Tibial nerve (tissue), 4 donors: ENCODE measurements around the gene HDX. TPM values are rescaled to one million over a fixed set of nuclear protein-coding genes. Genes with fewer than 3 reads are reported as not detected.

Source experiments
- DNase-seq, 2 donors: peaks; one replicate each; pipeline ENCODE4 v3.0.0-alpha.2; 2019; ENCODE audit warnings: low spot score in 2 of 2
- H3K27ac ChIP-seq, 4 donors: fragments of 200-600 bp; sonication (generic) in 3 of 4; one replicate each; pipeline ENCODE4 v1.5.1; 2017 to 2019; ENCODE audit warnings: mild to moderate bottlenecking in 1 of 4
- H3K27me3 ChIP-seq, 2 donors: fragments of 200-600 bp; sonication (generic) in 1 of 2; one replicate each; pipeline versions ENCODE4 v1.5.1 to v1.6.0; 2017 to 2019
- H3K36me3 ChIP-seq, 3 donors: fragments of 200-600 bp; sonication (generic); one replicate each; pipeline ENCODE4 v1.5.1; 2018 to 2019
- H3K4me1 ChIP-seq, 4 donors: fragments of 200-600 bp; sonication (generic) in 3 of 4; one replicate each; pipeline ENCODE4 v1.5.1; 2017 to 2019
- H3K4me3 ChIP-seq, 4 donors: fragments of 200-600 bp; sonication (generic) in 3 of 4; one replicate each; pipeline ENCODE4 v1.5.1; 2017 to 2019; ENCODE audit warnings: mild to moderate bottlenecking in 1 of 4, moderate library complexity in 1 of 4
- H3K9me3 ChIP-seq, 4 donors: fragments of 200-600 bp; sonication (generic) in 3 of 4; one replicate each; pipeline ENCODE4 v1.5.1; 2017 to 2019
- EP300 ChIP-seq, 2 donors: sonication (generic); formaldehyde crosslinking; IDR thresholded peaks; one replicate each; pipeline ENCODE4 v1.6.1; 2017; ENCODE audit warnings: antibody characterized with exemption in 2 of 2, mild to moderate bottlenecking in 1 of 2
- POLR2A ChIP-seq, 2 donors: fragments of 450-650 bp; IDR thresholded peaks; one replicate each; pipeline ENCODE4 v1.6.1; 2017; ENCODE audit warnings: antibody characterized with exemption in 2 of 2, mild to moderate bottlenecking in 2 of 2, moderate library complexity in 2 of 2
- WGBS, 2 donors: methylation state at CpG; one replicate each; pipeline ENCODE4 v1.1.5; 2018; 5-methylcytosine and 5-hydroxymethylcytosine counted together
- total RNA-seq, 4 donors: library from RNA; depleted of rRNA; stranded (reverse); fragments of >200 nt; gene quantifications; one replicate each; pipeline ENCODE4 v1.1.0, GENCODE V29; 2016
- TF ChIP-seq, protein P1 (sequence below), 5 experiments: fragments of 200-600 bp in 3 of 5; fragments of 450-650 bp in 2 of 5; sonication (generic) in 3 of 5; IDR thresholded peaks; one replicate each; pipeline ENCODE4 v1.5.1; 2016 to 2019; ENCODE audit warnings: antibody characterized with exemption in 5 of 5, mild to moderate bottlenecking in 3 of 5, moderate library complexity in 2 of 5

HDX gene
- total RNA-seq, 4 donors from 2014 or later, result 3.7 to 10.2 (median 8.1) TPM

DNA sequence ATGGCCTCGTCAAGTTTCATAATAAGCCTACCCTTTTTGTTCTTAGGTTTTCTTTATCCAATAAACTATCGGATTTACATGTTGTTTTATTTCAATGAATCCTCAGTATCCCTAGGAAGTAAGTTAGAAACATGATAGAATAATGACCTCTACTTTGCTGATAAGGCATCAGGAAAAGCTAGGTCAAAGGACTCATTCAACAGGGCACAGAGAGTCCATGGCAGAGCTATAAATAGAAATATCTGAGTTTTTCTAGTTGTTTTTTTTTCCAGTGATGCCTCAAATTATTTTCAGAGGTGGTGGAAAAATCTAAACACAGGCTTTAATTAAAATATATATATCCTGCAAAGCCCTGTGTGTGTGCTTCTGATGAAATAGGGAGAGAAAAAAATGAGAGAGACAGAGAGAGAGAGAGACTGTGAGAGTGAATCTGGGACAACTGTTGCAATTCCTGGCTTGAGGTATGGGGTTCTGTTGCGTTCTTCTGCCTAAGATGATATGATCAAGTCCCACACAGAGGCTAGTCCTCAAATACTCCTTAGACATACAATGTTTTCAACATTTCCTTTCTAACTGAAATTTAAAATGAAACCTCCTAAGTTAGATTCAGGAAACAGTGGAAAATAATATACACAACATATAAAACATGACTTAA lies 139.9 kb downstream of the HDX start:
- Histone ChIP-seq H3K4me3 (no peak overlapping the region), H3K4me1 (peaks cover 0 to 6% (median 0%) of the 10 kb centered on the region in 4 donors), H3K27me3 (no peaks in the 10 kb centered on the region), H3K27ac (no peak overlapping the region), H3K36me3 (no peaks in the 10 kb centered on the region), H3K9me3 (peaks cover 0 to 6% (median 0%) of the 10 kb centered on the region in 4 donors)
- no peak for DNase-seq
- TF ChIP-seq EP300 (IDR thresholded peaks at IDR 0.05), result no peak
- TF ChIP-seq, protein P1, sequence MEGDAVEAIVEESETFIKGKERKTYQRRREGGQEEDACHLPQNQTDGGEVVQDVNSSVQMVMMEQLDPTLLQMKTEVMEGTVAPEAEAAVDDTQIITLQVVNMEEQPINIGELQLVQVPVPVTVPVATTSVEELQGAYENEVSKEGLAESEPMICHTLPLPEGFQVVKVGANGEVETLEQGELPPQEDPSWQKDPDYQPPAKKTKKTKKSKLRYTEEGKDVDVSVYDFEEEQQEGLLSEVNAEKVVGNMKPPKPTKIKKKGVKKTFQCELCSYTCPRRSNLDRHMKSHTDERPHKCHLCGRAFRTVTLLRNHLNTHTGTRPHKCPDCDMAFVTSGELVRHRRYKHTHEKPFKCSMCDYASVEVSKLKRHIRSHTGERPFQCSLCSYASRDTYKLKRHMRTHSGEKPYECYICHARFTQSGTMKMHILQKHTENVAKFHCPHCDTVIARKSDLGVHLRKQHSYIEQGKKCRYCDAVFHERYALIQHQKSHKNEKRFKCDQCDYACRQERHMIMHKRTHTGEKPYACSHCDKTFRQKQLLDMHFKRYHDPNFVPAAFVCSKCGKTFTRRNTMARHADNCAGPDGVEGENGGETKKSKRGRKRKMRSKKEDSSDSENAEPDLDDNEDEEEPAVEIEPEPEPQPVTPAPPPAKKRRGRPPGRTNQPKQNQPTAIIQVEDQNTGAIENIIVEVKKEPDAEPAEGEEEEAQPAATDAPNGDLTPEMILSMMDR (IDR thresholded peaks at IDR 0.05), result no peak
- no peak for TF ChIP-seq POLR2A (IDR thresholded peaks at IDR 0.05)
- 68 to 75% methylated on average over 3 of the region's 3 CpGs for WGBS, 2 donors

DNA sequence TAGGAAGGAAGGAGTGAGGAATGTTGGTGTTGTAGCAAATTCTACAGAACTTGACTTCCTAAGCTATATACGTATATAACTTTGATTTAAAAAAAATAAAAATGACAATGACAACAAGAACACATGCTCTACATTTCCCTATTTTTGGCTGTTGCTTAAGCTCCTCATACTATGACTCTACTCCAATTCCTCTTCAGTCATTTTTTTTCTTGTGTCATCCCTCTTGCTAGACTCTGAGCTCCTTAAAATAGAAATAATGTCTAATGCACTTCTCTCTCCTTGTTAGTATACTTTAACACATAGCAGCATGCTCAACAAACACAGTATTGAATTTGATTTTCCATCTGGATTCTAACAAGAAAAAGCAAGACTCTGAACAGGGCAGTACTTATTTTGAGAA lies 144.0 kb downstream of the HDX start:
- Histone ChIP-seq H3K27me3 (no peaks in the 10 kb centered on the region), H3K4me3 (no peak overlapping the region), H3K9me3 (no peaks in the 10 kb centered on the region), H3K27ac (no peak overlapping the region), H3K36me3 (no peaks in the 10 kb centered on the region), H3K4me1 (peaks cover 0 to under 1% (median 0%) of the 10 kb centered on the region in 4 donors)
- DNase-seq, result no peak
- WGBS, 2 donors, result 45 to 80% methylated on average over 1 of the region's 1 CpG
- TF ChIP-seq POLR2A (IDR thresholded peaks at IDR 0.05), result no peak
- TF ChIP-seq EP300 (IDR thresholded peaks at IDR 0.05), result no peak
- TF ChIP-seq, protein P1 (IDR thresholded peaks at IDR 0.05), result no peak

DNA sequence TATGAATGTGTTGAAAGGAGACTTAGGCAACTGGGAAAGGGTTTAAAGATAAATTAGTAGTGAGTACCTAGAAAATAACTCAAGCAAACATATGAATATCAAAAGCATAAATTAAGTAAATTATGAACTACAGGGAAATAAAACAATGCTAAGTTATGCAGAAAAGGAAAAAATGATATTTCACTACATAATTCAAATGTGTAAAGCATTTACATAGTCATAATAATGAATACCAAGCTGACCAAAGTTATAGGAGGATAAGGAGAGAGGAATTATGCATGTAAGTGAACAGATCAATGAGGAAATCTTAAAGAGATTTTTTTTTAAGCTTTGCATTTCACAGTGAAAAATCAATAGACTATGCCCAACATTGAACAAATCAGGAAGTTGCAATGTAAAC lies 145.0 kb downstream of the HDX start:
- TF ChIP-seq, protein P1 (IDR thresholded peaks at IDR 0.05), result no peak
- no peak for TF ChIP-seq EP300 (IDR thresholded peaks at IDR 0.05)
- TF ChIP-seq POLR2A (IDR thresholded peaks at IDR 0.05), result no peak
- no peak for DNase-seq
- Histone ChIP-seq H3K27me3 (no peaks in the 10 kb centered on the region), H3K9me3 (no peaks in the 10 kb centered on the region), H3K4me1 (no peaks in the 10 kb centered on the region), H3K4me3 (no peak overlapping the region), H3K36me3 (no peaks in the 10 kb centered on the region), H3K27ac (no peak overlapping the region)

DNA sequence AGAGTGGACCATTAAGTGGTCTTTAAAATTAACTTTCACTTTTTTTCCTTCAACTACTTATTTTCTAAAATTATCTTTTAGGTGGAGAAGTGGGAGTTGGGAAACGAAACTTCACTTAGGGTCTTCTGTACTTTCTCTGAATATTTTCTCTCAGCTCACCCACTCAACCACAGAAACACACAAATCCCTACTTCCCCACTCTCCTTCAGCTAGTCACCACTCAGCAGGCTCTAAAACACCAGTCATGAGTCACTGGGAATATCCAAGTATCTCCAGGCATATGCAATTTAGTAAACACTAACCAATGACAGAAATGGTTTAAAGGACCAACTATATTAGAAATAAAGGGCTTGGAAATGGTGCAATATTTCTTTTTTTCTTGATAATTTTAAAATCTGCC lies 161.3 kb downstream of the HDX start:
- H3K27ac ChIP-seq, result no peak overlapping the region

More for the DNA sequence above, 161.3 kb downstream of the HDX start:
- no peaks in the 10 kb centered on the region for H3K4me1 ChIP-seq
- DNase-seq, result no peak
- no peaks in the 10 kb centered on the region for H3K9me3 ChIP-seq
- 34 to 50% methylated on average over 1 of the region's 1 CpG for WGBS, 2 donors
- no peak for TF ChIP-seq POLR2A (IDR thresholded peaks at IDR 0.05)
- TF ChIP-seq, protein P1 (IDR thresholded peaks at IDR 0.05), result no peak
- TF ChIP-seq EP300 (IDR thresholded peaks at IDR 0.05), result no peak
- no peaks in the 10 kb centered on the region for H3K27me3 ChIP-seq
- no peak overlapping the region for H3K4me3 ChIP-seq
- no peaks in the 10 kb centered on the region for H3K36me3 ChIP-seq
